H1 (cell line): ENCODE data around the gene OPCML. TPM values are rescaled to one million over a fixed set of nuclear protein-coding genes. Genes with fewer than 3 reads are reported as not detected.

Experiments
- CTCF ChIA-PET: fragments of 300-600 bp; sonication (Branson Sonifier 250); formaldehyde crosslinking; loops from one replicate; lab custom pipeline; 2021; ENCODE audit not compliant: partially characterized antibody; lab: Charles Lee
- POLR2A ChIA-PET: fragments of 300-600 bp; sonication (Branson Sonifier 250); formaldehyde crosslinking; loops from one replicate; lab custom pipeline; 2021; ENCODE audit warnings: inconsistent platforms; ENCODE audit not compliant: partially characterized antibody; lab: Charles Lee
- DNase-seq, 2 experiments: peaks; one replicate each; pipeline versions ENCODE4 v3.0.0 to v3.0.0-alpha.2; 2010 to 2022; ENCODE audit warnings: low spot score in 2 of 2, low read depth in 1 of 2, mixed read lengths in 1 of 2
- FAIRE-seq: peaks from 2 replicates; lab custom pipeline; 2011; peaks lifted over from hg19 to GRCh38; lab: Jason Lieb, UNC
- H2AFZ ChIP-seq: 2 replicates; pipeline ENCODE4 v1.8.1; 2012; ENCODE audit warnings: low read length, inconsistent platforms
- H2AK5ac ChIP-seq: 2 replicates; pipeline ENCODE4 v1.6.1; 2013; ENCODE audit warnings: low read depth, low read length
- H2BK120ac ChIP-seq: replicated peaks from 2 replicates; pipeline ENCODE3; 2013; ENCODE audit warnings: low read depth, low read length, inconsistent platforms
- H2BK12ac ChIP-seq: 2 replicates; pipeline ENCODE4 v1.6.1; 2013; ENCODE audit warnings: low read depth, low read length
- H2BK15ac ChIP-seq: 2 replicates; pipeline ENCODE4 v1.6.1; 2013; ENCODE audit warnings: low read length
- H2BK20ac ChIP-seq: 2 replicates; pipeline ENCODE4 v1.6.1; 2013; ENCODE audit warnings: low read length
- H2BK5ac ChIP-seq: 2 replicates; pipeline ENCODE4 v1.6.1; 2013; ENCODE audit warnings: low read depth, low read length
- H3K14ac ChIP-seq: 2 replicates; pipeline ENCODE4 v1.6.1; 2013; ENCODE audit warnings: inconsistent platforms; ENCODE audit not compliant: insufficient read length
- H3K18ac ChIP-seq: 2 replicates; pipeline ENCODE4 v1.6.1; 2013; ENCODE audit warnings: low read length; ENCODE audit errors: extremely low read depth
- H3K23ac ChIP-seq: 2 replicates; pipeline ENCODE4 v1.6.1; 2013; ENCODE audit warnings: inconsistent platforms; ENCODE audit not compliant: insufficient read length
- H3K23me2 ChIP-seq: 2 replicates; pipeline ENCODE4 v1.6.1; 2013; ENCODE audit warnings: low read depth, low read length
- H3K27ac ChIP-seq: 2 replicates; pipeline ENCODE4 v1.6.1; 2011; ENCODE audit warnings: low read depth, low read length, inconsistent platforms
- H3K27me3 ChIP-seq, 4 experiments: replicated peaks in 1 of 4; 1 replicate in 1 of 4; 2 replicates in 3 of 4; pipeline versions ENCODE4 v1.6.1 to v1.8.1; 2011 to 2013; ENCODE audit warnings: low read length in 3 of 4, mild to moderate bottlenecking in 3 of 4, inconsistent platforms in 2 of 4, mixed read lengths in 2 of 4, moderate library complexity in 1 of 4; ENCODE audit not compliant: control insufficient read depth in 3 of 4, insufficient read depth in 3 of 4; ENCODE audit errors: extremely low read depth in 1 of 4
- H3K36me3 ChIP-seq, 4 experiments: 2 replicates each; pipeline versions ENCODE4 v1.6.1 to v1.8.1; 2011 to 2013; ENCODE audit warnings: mild to moderate bottlenecking in 4 of 4, low read length in 3 of 4, moderate library complexity in 2 of 4, control low read depth in 1 of 4, inconsistent platforms in 1 of 4; ENCODE audit not compliant: insufficient read depth in 4 of 4, control insufficient read depth in 2 of 4
- H3K4ac ChIP-seq: replicated peaks from 2 replicates; pipeline ENCODE3; 2013; ENCODE audit warnings: low read length, low read depth, mixed read lengths, inconsistent platforms; ENCODE audit not compliant: insufficient read length
- H3K4me1 ChIP-seq, 4 experiments: replicated peaks in 1 of 4; 1 replicate in 1 of 4; 2 replicates in 3 of 4; pipeline versions ENCODE4 v1.6.1 to v1.8.1; 2011 to 2013; ENCODE audit warnings: low read length in 3 of 4, inconsistent platforms in 2 of 4, mixed read lengths in 1 of 4; ENCODE audit not compliant: insufficient read depth in 4 of 4, control insufficient read depth in 3 of 4
- H3K4me2 ChIP-seq, 2 experiments: 2 replicates each; pipeline versions ENCODE4 v1.6.1 to v1.8.1; 2011 to 2013; ENCODE audit warnings: low read depth in 2 of 2, low read length in 2 of 2, control low read depth in 1 of 2, inconsistent platforms in 1 of 2, mild to moderate bottlenecking in 1 of 2; ENCODE audit not compliant: insufficient read depth in 1 of 2
- H3K4me3 ChIP-seq, 4 experiments: fragments of 200-600, 300-600 bp in 1 of 4; sonication (generic), shearing (Covaris generic), sonication (Bioruptor Twin) in 1 of 4; 2 replicates each; pipeline versions ENCODE4 v1.5.1 to v1.8.1; 2011 to 2016; ENCODE audit warnings: low read length in 4 of 4, low read depth in 3 of 4, control low read depth in 2 of 4, inconsistent platforms in 2 of 4, mild to moderate bottlenecking in 2 of 4, mixed read lengths in 1 of 4, moderate library complexity in 1 of 4; ENCODE audit not compliant: insufficient read depth in 2 of 4; ENCODE audit errors: extremely low read depth in 1 of 4
- H3K56ac ChIP-seq: replicated peaks from 2 replicates; pipeline ENCODE3; 2013; ENCODE audit warnings: low read depth, mild to moderate bottlenecking, mixed read lengths, low read length, inconsistent platforms; ENCODE audit not compliant: insufficient read length
- H3K79me1 ChIP-seq: 2 replicates; pipeline ENCODE4 v1.6.1; 2013; ENCODE audit warnings: low read depth, low read length, control low read depth
- H3K79me2 ChIP-seq, 2 experiments: 2 replicates each; pipeline versions ENCODE4 v1.6.1 to v1.8.1; 2012 to 2013; ENCODE audit warnings: low read length in 2 of 2, mild to moderate bottlenecking in 2 of 2, inconsistent platforms in 1 of 2; ENCODE audit not compliant: insufficient read depth in 2 of 2, control insufficient read depth in 1 of 2
- H3K9ac ChIP-seq, 4 experiments: replicated peaks in 1 of 4; 1 replicate in 1 of 4; 2 replicates in 3 of 4; pipeline versions ENCODE4 v1.6.1 to v1.8.1; 2011 to 2013; ENCODE audit warnings: low read depth in 3 of 4, low read length in 3 of 4, control low read depth in 2 of 4, mild to moderate bottlenecking in 2 of 4, moderate library complexity in 2 of 4, inconsistent platforms in 1 of 4; ENCODE audit errors: extremely low read depth in 1 of 4
- H3K9me3 ChIP-seq, 2 experiments: 2 replicates each; pipeline versions ENCODE4 v1.6.1 to v1.8.1; 2012 to 2013; ENCODE audit warnings: mild to moderate bottlenecking in 2 of 2, moderate library complexity in 2 of 2, control low read depth in 1 of 2, inconsistent platforms in 1 of 2, low read depth in 1 of 2, low read length in 1 of 2, mixed read lengths in 1 of 2; ENCODE audit not compliant: insufficient read depth in 2 of 2
- H4K20me1 ChIP-seq, 2 experiments: replicated peaks in 1 of 2; 2 replicates each; pipeline versions ENCODE3 to v1.8.1; 2011 to 2013; ENCODE audit warnings: inconsistent platforms in 2 of 2, low read length in 2 of 2, mild to moderate bottlenecking in 1 of 2; ENCODE audit not compliant: insufficient read depth in 2 of 2, control insufficient read depth in 1 of 2
- H4K5ac ChIP-seq: 2 replicates; pipeline ENCODE4 v1.6.1; 2013; ENCODE audit warnings: low read length, low read depth, mixed read lengths, inconsistent platforms; ENCODE audit not compliant: insufficient read length
- H4K8ac ChIP-seq: 2 replicates; pipeline ENCODE4 v1.8.0; 2013; ENCODE audit warnings: mild to moderate bottlenecking, moderate library complexity, low read length, inconsistent platforms; ENCODE audit not compliant: insufficient read depth; ENCODE audit errors: extremely low read depth
- H4K91ac ChIP-seq: replicated peaks from 2 replicates; pipeline ENCODE3; 2013; ENCODE audit warnings: low read length, mixed read lengths, inconsistent platforms; ENCODE audit not compliant: insufficient read length
- ASH2L ChIP-seq: fragments of 200-600, 300-600 bp; sonication (generic); IDR thresholded peaks from one replicate; pipeline ENCODE4 v1.7.1; 2017; ENCODE audit warnings: low read length
- CEBPB ChIP-seq: IDR thresholded peaks from 2 replicates; pipeline ENCODE4 v1.6.1; 2012; ENCODE audit warnings: low read depth, low read length
- CHD2 ChIP-seq: IDR thresholded peaks from 2 replicates; pipeline ENCODE4 v1.6.1; 2012; ENCODE audit warnings: low read length, improper control_type of control experiment
- GABPA ChIP-seq: IDR thresholded peaks from 2 replicates; pipeline ENCODE4 v1.6.1; 2011; ENCODE audit warnings: mild to moderate bottlenecking, low read length, moderate library complexity, borderline replicate concordance; ENCODE audit not compliant: insufficient read depth
- HDAC6 ChIP-seq: IDR thresholded peaks from one replicate; pipeline ENCODE4 v1.7.1; 2012; ENCODE audit warnings: low read depth, mild to moderate bottlenecking, inconsistent platforms, low read length, moderate library complexity
- RBBP5 ChIP-seq: IDR thresholded peaks from 2 replicates; pipeline ENCODE4 v1.7.1; 2012; ENCODE audit warnings: low read depth, mild to moderate bottlenecking, inconsistent platforms, low read length, moderate library complexity, borderline replicate concordance
- SIX5 ChIP-seq: IDR thresholded peaks from 2 replicates; pipeline ENCODE4 v1.6.1; 2011; ENCODE audit warnings: mild to moderate bottlenecking, low read depth, low read length
- SP2 ChIP-seq: IDR thresholded peaks from 2 replicates; pipeline ENCODE4 v1.6.1; 2012; ENCODE audit warnings: mild to moderate bottlenecking, low read length, inconsistent platforms
- WGBS, 2 experiments: shearing (Covaris generic) in 1 of 2; methylation state at CpG; one replicate each; pipeline versions ENCODE4 v1.1.6 to v1.1.7; 2013 to 2015; ENCODE audit warnings: low lambda C conversion rate in 2 of 2, mixed read lengths in 2 of 2, inconsistent platforms in 1 of 2, low coverage in 1 of 2, missing lambda C conversion rate in 1 of 2; ENCODE audit not compliant: insufficient replicate concordance in 2 of 2, insufficient coverage in 1 of 2, insufficient read length in 1 of 2; ENCODE audit errors: extremely low coverage in 1 of 2, missing lambda C conversion rate in 1 of 2; 5-methylcytosine and 5-hydroxymethylcytosine counted together
- polyA plus RNA-seq, 7 experiments: library from polyadenylated mRNA; depleted of rRNA in 3 of 7; stranded (reverse) in 5 of 7; unstranded in 2 of 7; fragments of >200 nt in 5 of 7; fragments of 200-250 nt in 2 of 7; gene quantifications; 1 replicate in 5 of 7; 2 replicates in 1 of 7; 4 replicates in 1 of 7; pipeline versions ENCODE4 v1.2.1 to v1.2.3, GENCODE V29; 2011 to 2013; ENCODE audit warnings: missing spikeins in 2 of 7, mixed read lengths in 2 of 7
- total RNA-seq: library from RNA; stranded (reverse); fragmentation: NEBNext Ultra II Directional; extraction: Animal tissue kit (Norgen Biotek cat#: 25700); gene quantifications from 2 replicates; pipeline ENCODE4 v1.2.1, GENCODE V29; 2021

The OPCML gene
- total and polyA plus RNA-seq, 2 of the 8 experiments (the other 6 are each of a cell fraction or from before 2014, with no cell fraction given) = 2.3 to 3.1 TPM

DNA sequence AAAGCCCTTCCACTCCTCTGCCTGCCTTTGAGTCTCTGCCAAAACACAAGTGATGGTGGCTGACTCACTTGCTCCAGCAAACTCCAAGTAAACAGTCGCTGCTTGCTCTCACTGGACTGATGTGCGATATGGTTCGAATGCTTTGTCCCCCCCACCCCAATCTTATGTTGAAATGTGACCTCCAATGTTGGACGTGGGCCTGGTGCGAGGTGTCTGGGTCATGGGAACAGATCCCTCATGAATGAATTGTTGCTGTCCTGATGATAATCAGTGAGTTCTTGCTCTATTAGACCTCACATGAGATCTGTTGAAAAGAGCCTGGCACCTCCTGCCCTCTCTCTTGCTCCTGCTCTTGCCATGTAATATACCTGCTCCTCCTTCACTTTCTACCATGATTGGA, 747.9 kb downstream of the OPCML start:
- no peaks in the 10 kb centered on the region; a peak in 1 of 7 replicates for H3K27me3 ChIP-seq
- CTCF ChIA-PET = interaction anchor here (1.0 kb wide), 1 partner anchor 159 kb away, joined by 3 read pairs; no protein-coding TSS in a partner anchor

More for the DNA sequence above, 747.9 kb downstream of the OPCML start:
- Histone ChIP-seq H4K20me1 (no peaks in the 10 kb centered on the region), H2AK5ac (no peak overlapping the region), H4K5ac (no peak overlapping the region), H3K36me3 (no peaks in the 10 kb centered on the region), H2AFZ (no peak overlapping the region), H3K56ac (no peak overlapping the region), H3K14ac (no peak overlapping the region), H2BK15ac (no peak overlapping the region), H3K4ac (no peak overlapping the region), H3K18ac (no peak overlapping the region), H3K9ac (no peak overlapping the region), H2BK12ac (no peak overlapping the region), H3K79me1 (no peaks in the 10 kb centered on the region), H3K4me1 (peaks cover 1 to 10% (median 7%) of the 10 kb centered on the region in 4 experiments; a peak in 5 of 7 replicates), H3K23me2 (no peaks in the 10 kb centered on the region), H4K91ac (no peak overlapping the region), H3K23ac (no peak overlapping the region), H2BK20ac (no peak overlapping the region), H3K4me2 (no peak overlapping the region), H3K27ac (no peak overlapping the region), H3K4me3 (no peak overlapping the region), H4K8ac (no peak overlapping the region), H3K9me3 (no peaks in the 10 kb centered on the region), H2BK5ac (no peak overlapping the region), H2BK120ac (no peak overlapping the region), H3K79me2 (no peaks in the 10 kb centered on the region)
- DNase-seq (no peak), FAIRE-seq (no peak)
- 97% methylated on average over 5 of the region's 5 CpGs; no CpG with 5 or more reads in 1 of the 2 experiments for WGBS, 2 experiments
- TF ChIP-seq CHD2 (no peak), HDAC6 (no peak), GABPA (no peak), ASH2L (no peak), SIX5 (no peak), SP2 (no peak), RBBP5 (no peak), CEBPB (no peak)
- POLR2A ChIA-PET = no interaction called here
